Activated T-cell treated with anti-CD3 and anti-CD28 coated beads, Interleukin-2, amount 50 U/mL, for 4 hours (primary cell): ENCODE data around the gene SPATS2. TPM values are rescaled to one million over a fixed set of nuclear protein-coding genes. Genes with fewer than 3 reads are reported as not detected.

Experiments
- ATAC-seq, 2 donors: fragments of 200-7000 bp; cut with Tn5 transposase; one replicate each; pipeline ENCODE4 v1.10.0; 2021
- DNase-seq: peaks from one replicate; pipeline ENCODE4 v3.0.0-alpha.2; 2020
- H3K27me3 Mint-ChIP-seq: one replicate; pipeline ENCODE4 v1.8.0; 2021; ENCODE audit warnings: low read depth, mixed read lengths
- H3K36me3 Mint-ChIP-seq: one replicate; pipeline ENCODE4 v1.8.0; 2022; ENCODE audit warnings: mixed read lengths; ENCODE audit not compliant: insufficient read depth
- H3K4me1 Mint-ChIP-seq: one replicate; pipeline ENCODE4 v1.8.0; 2021; ENCODE audit warnings: low read depth, mixed read lengths
- H3K4me3 Mint-ChIP-seq: one replicate; pipeline ENCODE4 v1.8.0; 2021; ENCODE audit warnings: mild to moderate bottlenecking, moderate library complexity, mixed read lengths
- H3K9me3 Mint-ChIP-seq: one replicate; pipeline ENCODE4 v1.8.0; 2021; ENCODE audit warnings: mixed read lengths
- total RNA-seq, 3 donors: library from RNA; stranded (reverse); gene quantifications; one replicate each; pipeline ENCODE4 v1.2.1, GENCODE V29; 2021

SPATS2 gene
- total RNA-seq, 3 donors from 2014 or later, result 6.9 to 7.2 (median 7.0) TPM

DNA sequence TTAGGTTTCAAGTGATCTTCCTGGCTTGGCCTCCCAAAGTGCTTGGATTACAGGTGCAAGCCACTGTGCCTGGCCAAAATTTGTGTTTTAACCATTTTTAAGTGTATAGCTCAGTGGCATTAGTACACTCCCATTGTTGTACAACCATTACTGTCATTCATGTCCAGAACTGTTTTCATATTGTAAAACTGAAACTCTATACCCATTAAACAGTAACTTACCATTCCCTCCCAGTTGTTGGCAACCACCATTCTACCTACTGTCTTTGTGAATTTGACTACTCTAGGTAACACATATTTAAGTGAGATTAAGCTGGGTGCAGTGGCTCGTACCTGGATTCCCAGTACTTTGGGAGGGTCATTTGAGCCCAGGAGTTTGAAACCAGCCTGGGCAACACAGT lies 104.3 kb downstream of the SPATS2 start:
- Mint-ChIP-seq H3K4me1 (peaks cover 2% of the 10 kb centered on the region), H3K9me3 (no peaks in the 10 kb centered on the region), H3K27me3 (no peaks in the 10 kb centered on the region), H3K36me3 (no peaks in the 10 kb centered on the region), H3K4me3 (no peak overlapping the region)
- no peak for DNase-seq
- no peak for ATAC-seq

DNA sequence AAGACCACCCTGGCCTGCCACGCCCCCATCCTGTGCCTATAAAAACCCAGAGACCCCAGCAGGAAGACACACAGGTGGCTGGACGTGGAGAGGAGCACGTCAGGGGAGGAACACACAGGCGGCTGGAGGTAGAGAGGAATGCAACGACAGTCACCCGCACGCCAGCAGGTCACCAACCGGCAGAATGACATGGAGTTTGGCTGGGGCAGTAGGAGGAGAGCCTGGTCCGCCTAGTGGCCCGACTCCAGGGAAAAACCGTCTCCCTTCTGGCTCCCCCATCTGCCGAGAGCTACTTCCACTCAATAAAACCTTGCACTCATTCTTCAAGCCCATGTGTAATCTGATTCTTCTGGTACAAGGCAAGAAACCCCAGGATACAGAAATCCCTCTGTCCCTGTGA lies 108.8 kb downstream of the SPATS2 start:
- Mint-ChIP-seq H3K4me3 (no peak overlapping the region), H3K36me3 (no peaks in the 10 kb centered on the region), H3K9me3 (no peaks in the 10 kb centered on the region), H3K4me1 (peaks cover 12% of the 10 kb centered on the region), H3K27me3 (no peaks in the 10 kb centered on the region)
- no peak for DNase-seq
- ATAC-seq, result no peak

DNA sequence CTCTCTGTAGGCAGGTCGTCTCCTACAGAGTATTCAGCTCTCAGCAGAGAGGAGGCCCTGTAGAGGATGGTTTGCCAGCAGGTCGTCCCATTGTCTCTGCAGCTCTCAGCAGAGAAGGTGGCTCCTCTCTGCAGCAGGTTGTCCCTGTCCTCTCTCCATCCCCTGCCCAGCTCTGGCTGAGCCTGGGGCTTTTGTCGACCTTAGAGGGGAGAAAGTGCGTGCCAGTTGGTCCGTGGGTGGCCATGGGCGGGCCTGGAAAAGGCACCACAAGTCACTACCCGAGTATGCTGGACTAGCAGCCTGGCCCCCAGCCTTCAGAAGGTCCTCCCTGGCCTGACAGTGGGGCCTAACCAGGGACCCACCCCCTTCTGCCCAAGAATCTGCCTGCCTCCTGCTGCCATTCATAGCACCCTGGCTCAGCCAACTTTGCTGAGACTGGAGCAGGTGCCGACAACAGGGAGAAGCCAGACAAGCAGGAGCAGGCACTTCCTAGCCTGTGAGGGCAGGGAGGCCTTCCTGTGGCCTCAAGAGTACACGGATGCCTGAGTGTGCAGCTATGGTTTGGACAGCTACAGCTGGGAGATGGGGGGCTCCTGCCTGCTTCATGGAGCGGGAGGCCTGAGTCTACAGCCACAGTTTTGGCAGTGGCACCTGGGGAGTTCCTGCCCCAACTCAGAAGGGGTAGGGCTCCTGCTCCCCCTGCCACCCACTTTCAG lies 111.8 kb downstream of the SPATS2 start:
- no peak overlapping the region for H3K4me3 Mint-ChIP-seq
- no peaks in the 10 kb centered on the region for H3K36me3 Mint-ChIP-seq
- peaks cover 15% of the 10 kb centered on the region for H3K4me1 Mint-ChIP-seq
- no peaks in the 10 kb centered on the region for H3K9me3 Mint-ChIP-seq
- ATAC-seq (no peak), DNase-seq (no peak)
- H3K27me3 Mint-ChIP-seq, result no peaks in the 10 kb centered on the region

DNA sequence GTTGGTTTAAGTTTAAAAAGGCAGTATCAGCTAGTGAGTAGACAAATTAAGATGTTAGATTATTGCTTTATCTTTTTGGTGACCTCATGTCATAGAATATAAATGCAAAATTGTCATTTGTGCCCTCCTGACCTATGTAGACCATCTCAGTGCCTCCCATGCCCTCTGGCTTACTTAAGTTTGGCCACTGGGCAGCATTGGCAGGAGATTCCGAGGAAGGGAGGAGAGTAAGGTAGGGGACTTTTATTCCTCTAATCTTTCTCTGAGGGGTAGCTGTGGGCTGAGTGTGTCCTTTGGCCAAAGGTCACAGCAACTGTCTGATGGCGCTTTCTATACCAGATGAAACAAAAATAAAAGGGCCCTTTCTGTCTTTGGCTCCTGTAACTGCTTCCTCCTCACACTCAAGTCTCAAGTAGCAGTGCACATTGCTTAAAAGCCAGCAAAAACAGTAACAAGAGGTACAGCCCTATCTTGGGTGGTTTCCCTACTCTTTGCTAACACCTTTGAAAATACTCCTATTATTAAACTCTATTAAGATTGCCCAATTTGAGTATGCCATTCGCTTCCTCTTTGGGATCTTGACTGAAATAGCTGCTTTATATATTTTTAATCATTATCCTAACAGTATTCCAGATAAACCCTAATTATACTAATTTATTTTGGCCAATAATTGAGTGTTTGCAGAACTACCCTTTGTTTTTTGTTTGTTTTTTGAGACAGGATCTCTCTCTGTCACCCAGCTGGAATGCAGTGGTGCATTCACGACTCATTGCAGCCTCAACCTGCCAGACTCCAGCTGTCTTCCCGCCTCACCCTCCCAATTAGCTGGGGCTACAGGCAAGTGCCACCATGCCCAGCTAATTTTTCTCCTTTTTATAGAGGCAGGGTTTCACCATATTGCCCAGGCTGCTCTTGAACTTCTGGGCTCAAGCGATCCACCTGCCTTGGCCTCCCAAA lies 115.1 kb downstream of the SPATS2 start:
- no peaks in the 10 kb centered on the region for H3K27me3 Mint-ChIP-seq
- peaks cover 3% of the 10 kb centered on the region for H3K36me3 Mint-ChIP-seq
- DNase-seq (no peak), ATAC-seq (no peak)
- H3K4me1 Mint-ChIP-seq, result peaks cover 7% of the 10 kb centered on the region
- H3K9me3 Mint-ChIP-seq, result no peaks in the 10 kb centered on the region
- H3K4me3 Mint-ChIP-seq, result no peak overlapping the region

DNA sequence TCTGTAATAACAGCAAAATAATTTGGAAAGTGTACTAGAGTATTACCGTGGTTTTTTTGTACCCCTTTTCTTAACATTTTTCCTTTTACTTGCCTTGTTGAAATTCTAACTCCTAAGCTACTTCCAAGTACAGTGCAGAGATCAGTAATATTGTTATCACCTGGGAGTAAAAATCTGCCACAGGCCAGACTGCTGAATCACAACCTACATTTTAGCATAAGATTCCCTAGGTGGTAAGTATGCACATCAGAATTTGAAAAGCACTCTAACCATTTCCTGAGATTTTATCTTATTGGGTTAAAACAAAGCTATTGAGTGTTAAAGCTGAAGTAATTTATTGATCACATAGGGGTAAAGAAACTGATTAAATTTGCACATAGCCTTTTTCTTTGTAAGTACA lies 116.4 kb downstream of the SPATS2 start:
- no peak overlapping the region for H3K4me3 Mint-ChIP-seq
- no peaks in the 10 kb centered on the region for H3K9me3 Mint-ChIP-seq
- peaks cover 3% of the 10 kb centered on the region for H3K4me1 Mint-ChIP-seq
- ATAC-seq, result no peak
- peaks cover 3% of the 10 kb centered on the region for H3K36me3 Mint-ChIP-seq
- H3K27me3 Mint-ChIP-seq, result no peaks in the 10 kb centered on the region
- no peak for DNase-seq

DNA sequence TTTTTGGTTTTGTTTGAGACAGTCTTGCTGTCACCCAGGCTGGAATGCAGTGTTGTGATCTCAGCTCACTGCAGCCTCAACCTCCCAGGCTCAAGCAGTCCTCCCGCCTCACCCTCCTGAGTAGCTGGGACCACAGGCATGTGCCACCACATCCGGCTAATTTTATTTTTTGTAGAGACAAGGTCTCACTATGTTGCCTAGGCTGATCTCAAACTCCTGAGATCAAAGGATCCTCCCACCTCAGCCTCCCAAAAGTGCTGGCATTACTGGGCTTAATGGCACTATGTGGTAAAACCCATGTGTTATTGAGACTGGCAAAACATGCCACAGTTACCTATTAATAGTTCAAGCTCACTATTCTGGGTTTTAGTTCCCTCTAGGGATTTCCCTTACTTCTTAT lies 120.3 kb downstream of the SPATS2 start:
- no peak overlapping the region for H3K4me3 Mint-ChIP-seq
- DNase-seq (no peak), ATAC-seq (no peak)
- H3K27me3 Mint-ChIP-seq, result no peaks in the 10 kb centered on the region
- peaks cover 3% of the 10 kb centered on the region for H3K4me1 Mint-ChIP-seq
- H3K9me3 Mint-ChIP-seq, result no peaks in the 10 kb centered on the region
- peaks cover 3% of the 10 kb centered on the region for H3K36me3 Mint-ChIP-seq

DNA sequence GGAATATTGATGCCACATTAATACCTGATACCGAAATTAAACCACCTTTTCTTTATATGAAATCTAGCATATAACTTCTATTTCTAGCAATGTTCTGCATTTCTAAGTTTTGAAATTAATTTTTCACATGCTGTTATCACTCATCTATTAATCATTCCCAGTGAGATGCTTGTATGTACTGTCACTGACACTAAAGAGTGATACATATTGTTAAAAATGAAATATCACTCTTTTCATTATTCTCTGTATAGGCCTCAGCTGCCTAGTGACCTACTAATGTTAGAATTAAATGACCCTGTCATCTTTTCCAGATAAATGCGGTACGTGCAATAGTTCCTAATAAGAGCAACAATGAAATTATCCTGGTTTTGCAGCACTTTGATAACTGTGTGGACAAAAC lies 121.9 kb downstream of the SPATS2 start:
- Mint-ChIP-seq H3K4me1 (no peaks in the 10 kb centered on the region), H3K36me3 (peaks cover 3% of the 10 kb centered on the region), H3K4me3 (no peak overlapping the region)

DNA sequence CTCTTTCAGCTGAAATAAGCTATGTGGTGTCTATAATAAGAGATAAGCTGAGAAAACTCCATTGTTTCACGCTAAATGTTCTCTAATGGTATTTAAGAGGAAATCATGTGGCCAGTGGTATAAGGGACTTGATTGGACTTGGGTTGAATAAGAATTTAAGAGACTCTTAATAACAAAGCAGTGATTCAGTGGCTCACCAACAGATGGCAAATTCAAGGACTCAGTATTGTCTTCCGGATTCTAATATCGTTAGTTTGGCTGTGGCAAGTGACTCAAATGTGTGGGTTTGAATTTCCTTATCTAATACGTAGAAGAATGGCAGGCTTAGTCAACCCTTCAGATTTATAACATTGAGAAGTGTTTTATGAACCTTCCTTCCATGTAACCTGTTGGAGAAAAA lies 122.5 kb downstream of the SPATS2 start:
- Mint-ChIP-seq H3K4me3 (no peak overlapping the region), H3K27me3 (no peaks in the 10 kb centered on the region), H3K36me3 (peaks cover 5% of the 10 kb centered on the region), H3K9me3 (no peaks in the 10 kb centered on the region), H3K4me1 (no peaks in the 10 kb centered on the region)
- DNase-seq (no peak), ATAC-seq (no peak)

More for the DNA sequence above, 121.9 kb downstream of the SPATS2 start:
- H3K9me3 Mint-ChIP-seq, result no peaks in the 10 kb centered on the region
- ATAC-seq (no peak), DNase-seq (no peak)
- no peaks in the 10 kb centered on the region for H3K27me3 Mint-ChIP-seq

DNA sequence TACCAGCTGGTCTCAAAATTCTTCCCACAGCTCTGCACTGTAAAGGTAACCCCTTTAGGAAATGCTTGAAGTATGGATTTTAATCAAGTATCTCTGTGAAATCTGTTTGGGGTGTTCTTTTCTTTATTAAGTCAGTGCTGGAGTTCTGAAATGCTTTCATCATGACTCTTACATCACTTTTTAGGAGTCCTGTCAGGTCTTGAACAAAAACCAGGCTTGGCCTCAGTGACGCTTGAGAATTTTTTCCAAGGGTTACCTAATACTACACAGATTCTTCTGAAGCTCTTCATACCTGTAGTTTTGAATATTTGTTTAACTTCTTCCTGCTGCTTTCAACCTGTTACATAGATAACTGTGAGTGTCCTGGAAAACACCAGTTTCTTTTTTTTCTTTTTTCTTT lies 124.6 kb downstream of the SPATS2 start:
- Mint-ChIP-seq H3K4me1 (no peaks in the 10 kb centered on the region), H3K36me3 (peaks cover 10% of the 10 kb centered on the region), H3K27me3 (no peaks in the 10 kb centered on the region), H3K4me3 (no peak overlapping the region), H3K9me3 (no peaks in the 10 kb centered on the region)
- DNase-seq (no peak), ATAC-seq (no peak)

DNA sequence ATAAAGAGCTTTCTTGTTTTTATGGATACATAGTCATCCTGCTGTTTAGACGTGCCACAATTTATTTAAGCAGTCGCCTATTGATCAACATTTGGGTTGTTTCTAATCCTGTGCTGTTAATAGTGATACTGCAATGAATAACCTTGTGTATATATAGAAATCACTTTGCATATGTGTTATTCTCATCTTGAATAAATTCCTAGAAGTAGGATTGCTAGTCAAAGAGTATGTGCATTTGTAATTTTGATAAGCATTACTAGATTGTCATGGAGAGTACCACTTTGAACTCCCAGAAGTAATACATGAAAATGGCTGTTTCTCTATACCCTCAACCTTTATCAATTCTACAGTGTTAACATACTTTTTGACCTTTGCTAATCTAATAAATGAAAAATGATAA lies 126.6 kb downstream of the SPATS2 start:
- no peak for DNase-seq
- Mint-ChIP-seq H3K4me3 (no peak overlapping the region), H3K4me1 (no peaks in the 10 kb centered on the region), H3K27me3 (no peaks in the 10 kb centered on the region), H3K9me3 (no peaks in the 10 kb centered on the region), H3K36me3 (peaks cover 10% of the 10 kb centered on the region)
- no peak for ATAC-seq

DNA sequence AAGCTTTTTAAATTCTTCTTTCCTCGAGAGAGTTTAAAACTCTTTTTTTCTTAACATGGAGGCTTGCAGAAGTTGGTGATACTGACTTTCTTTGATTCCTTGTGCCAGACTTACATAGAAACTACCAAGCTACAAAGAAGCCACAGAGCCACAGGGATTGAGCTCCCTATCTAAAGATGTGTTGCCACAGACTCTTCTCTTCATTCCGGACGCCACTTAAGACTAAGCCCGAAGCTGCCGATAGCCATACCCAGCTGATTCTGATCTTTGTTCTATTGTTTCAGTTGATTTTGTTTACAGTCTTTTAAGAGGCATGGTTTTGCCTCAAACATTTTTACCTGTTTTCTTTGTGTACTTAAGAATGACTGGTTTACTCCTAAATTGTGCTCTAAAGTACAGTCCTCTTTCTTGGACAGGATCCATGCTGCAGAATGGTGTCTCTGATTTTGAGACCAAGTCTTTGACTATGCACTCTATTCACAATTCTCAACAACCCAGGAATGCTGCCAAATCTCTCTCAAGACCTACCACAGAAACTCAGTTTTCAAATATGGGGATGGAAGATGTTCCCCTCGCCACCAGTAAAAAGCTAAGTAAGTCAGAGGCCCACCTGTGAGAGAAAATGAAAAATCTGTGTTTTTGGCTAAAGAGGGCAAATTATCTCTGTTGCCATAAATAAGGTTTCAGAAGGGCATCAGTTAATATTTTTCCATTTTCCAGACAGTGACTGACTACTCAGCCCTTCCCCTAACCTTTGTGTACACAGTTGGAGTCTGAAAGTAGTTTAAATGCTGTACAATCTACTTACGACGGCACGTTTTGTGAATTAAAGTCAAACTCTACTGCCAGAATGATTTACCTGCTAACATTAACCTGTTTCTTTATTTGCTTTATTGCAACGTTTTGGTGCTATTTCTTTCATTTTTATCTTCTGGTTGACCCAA lies 129.4 kb downstream of the SPATS2 start:
- Mint-ChIP-seq H3K9me3 (no peaks in the 10 kb centered on the region), H3K36me3 (peaks cover 14% of the 10 kb centered on the region), H3K4me3 (no peak overlapping the region), H3K27me3 (no peaks in the 10 kb centered on the region), H3K4me1 (no peaks in the 10 kb centered on the region)
- no peak for DNase-seq
- ATAC-seq, result no peak

DNA sequence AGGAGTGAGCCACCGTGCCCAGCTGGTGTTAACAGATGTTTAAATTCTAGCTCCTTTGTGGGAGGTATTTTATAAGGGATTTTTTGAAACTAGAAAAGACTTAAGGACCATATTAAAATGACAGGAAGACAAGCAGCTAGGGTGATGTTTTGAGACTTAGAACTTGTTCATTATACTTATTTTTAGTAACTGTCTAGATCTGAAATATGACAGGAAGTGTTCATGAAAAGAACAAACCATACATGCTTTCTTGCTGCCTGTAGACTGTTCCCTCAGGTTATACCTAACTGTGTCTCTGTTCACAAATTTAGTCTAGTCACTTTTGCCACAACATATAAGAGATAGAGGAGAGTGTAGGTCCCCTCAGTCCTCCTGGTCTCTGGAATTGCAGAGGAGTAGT lies 134.6 kb downstream of the SPATS2 start:
- Mint-ChIP-seq H3K27me3 (no peaks in the 10 kb centered on the region), H3K36me3 (peaks cover 7% of the 10 kb centered on the region), H3K4me1 (peaks cover 6% of the 10 kb centered on the region), H3K4me3 (no peak overlapping the region), H3K9me3 (no peaks in the 10 kb centered on the region)
- no peak for ATAC-seq
- DNase-seq, result no peak

DNA sequence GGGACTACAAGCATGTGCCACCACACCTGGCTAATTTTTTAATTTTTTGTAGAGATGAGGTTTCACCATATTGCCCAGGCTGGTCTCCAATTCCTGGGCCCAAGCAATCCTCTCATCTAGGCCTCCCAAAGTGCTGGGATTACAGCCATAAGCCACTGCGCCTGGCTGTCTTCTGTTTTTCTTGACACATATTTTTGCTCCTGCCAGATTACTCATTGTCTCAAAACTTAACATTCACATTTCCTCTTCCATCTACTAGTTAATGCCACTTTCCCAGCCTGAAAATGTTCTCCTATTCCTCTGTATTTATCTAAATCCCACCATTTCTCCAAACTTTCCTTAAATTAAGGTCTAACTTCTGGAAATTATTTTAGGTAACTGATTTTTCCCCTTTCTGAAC lies 135.3 kb downstream of the SPATS2 start:
- H3K9me3 Mint-ChIP-seq, result no peaks in the 10 kb centered on the region
- peaks cover 6% of the 10 kb centered on the region for H3K4me1 Mint-ChIP-seq
- DNase-seq, result no peak
- H3K36me3 Mint-ChIP-seq, result peaks cover 7% of the 10 kb centered on the region
- no peaks in the 10 kb centered on the region for H3K27me3 Mint-ChIP-seq
- no peak for ATAC-seq
- H3K4me3 Mint-ChIP-seq, result no peak overlapping the region

DNA sequence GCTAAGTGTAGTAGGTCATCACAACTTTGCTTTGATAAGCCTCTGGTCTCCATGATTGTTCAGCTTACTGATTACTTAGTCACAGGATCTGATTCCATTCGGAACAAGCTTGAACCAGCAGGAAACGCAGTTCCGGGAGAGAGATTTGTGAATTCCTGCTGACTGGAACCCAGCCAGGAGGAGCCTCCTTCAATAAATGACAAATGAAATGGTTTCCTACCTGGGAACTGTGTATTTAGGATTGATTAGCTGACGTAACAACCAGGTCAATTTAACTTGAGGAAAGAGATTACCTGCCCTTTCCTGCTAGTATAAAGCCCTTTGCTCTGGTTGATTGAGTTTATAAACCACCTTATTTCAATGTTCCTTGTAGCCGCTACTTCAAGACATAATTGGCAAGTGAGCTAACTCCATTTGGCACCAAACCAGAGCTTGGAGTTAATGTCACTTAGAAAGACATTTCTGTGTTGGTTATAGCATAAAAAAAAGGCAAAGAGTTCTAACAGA lies 136.5 kb downstream of the SPATS2 start:
- no peaks in the 10 kb centered on the region for H3K9me3 Mint-ChIP-seq
- no peak for ATAC-seq
- H3K4me1 Mint-ChIP-seq, result peaks cover 6% of the 10 kb centered on the region
- H3K4me3 Mint-ChIP-seq, result no peak overlapping the region
- no peaks in the 10 kb centered on the region for H3K27me3 Mint-ChIP-seq
- no peak for DNase-seq
- H3K36me3 Mint-ChIP-seq, result peaks cover 7% of the 10 kb centered on the region
